ENCODE measurements around the gene ASCL2.

DNA sequence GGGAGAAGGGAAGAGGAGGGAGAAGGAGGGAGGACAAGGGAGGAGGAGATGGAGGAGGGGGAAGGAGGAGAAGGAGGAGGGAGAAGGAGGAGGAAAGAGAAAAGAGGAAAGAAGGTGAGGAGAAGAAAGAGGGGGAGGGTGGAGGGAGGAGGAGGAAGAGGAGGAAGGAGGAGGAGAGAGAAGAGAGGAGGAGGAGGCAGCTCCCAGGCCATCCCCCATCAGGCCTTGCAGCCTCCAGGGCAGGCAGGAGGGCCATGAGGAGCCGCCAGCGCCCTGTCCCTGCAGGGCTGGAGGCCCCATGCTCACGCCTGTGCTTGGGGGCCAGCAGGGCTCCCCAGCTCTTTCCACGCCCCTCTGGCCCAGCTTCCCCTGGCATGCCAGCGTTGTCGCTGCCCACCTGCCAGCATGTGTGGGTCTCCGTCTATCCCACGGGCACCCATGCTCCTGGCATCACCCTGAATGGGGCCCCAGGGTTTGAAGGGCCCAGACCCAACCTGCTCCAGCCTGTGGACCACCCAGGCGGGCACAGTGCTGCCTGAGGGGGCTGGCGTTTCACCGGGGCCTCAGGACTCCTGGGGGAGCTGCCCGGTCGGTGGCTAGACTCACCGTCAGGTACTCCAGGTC is 36.6 kb upstream of the ASCL2 start:
- TF ChIP-seq L3MBTL2 (conservative IDR thresholded peaks at IDR 0.05) (no peak), FOXM1 (IDR thresholded peaks at IDR 0.05; ENCODE audit: borderline replicate concordance) (no peak), TARDBP (IDR thresholded peaks at IDR 0.05) (no peak), FOXA1 (IDR thresholded peaks at IDR 0.05) (no peak), SUZ12 (IDR thresholded peaks at IDR 0.05) (no peak), SP1 (IDR thresholded peaks at IDR 0.05) (no peak), BHLHE40 (IDR thresholded peaks at IDR 0.05; ENCODE audit: borderline replicate concordance) (no peak), HDGF (IDR thresholded peaks at IDR 0.05; ENCODE audit: borderline replicate concordance) (no peak)
- TF ChIP-seq, protein P1, sequence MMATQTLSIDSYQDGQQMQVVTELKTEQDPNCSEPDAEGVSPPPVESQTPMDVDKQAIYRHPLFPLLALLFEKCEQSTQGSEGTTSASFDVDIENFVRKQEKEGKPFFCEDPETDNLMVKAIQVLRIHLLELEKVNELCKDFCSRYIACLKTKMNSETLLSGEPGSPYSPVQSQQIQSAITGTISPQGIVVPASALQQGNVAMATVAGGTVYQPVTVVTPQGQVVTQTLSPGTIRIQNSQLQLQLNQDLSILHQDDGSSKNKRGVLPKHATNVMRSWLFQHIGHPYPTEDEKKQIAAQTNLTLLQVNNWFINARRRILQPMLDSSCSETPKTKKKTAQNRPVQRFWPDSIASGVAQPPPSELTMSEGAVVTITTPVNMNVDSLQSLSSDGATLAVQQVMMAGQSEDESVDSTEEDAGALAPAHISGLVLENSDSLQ (IDR thresholded peaks at IDR 0.05), result no peak
